OCI-LY7 (cell line): ENCODE measurements around the gene DENND4B. TPM values are rescaled to one million over a fixed set of nuclear protein-coding genes. Genes with fewer than 3 reads are reported as not detected.

Experiments
- BruUV-seq: library from RNA; stranded (reverse); fragments of 400-500 nt; replicated peaks from 2 replicates; lab custom pipeline; 2021; lab: Mats Ljungman, UMichigan
- CTCF ChIA-PET: fragments of 300-600 bp; sonication (Branson Sonifier 250); formaldehyde crosslinking; loops from one replicate; lab custom pipeline; 2022; ENCODE audit warnings: antibody characterized with exemption; ENCODE audit not compliant: unreplicated experiment; lab: Charles Lee
- POLR2A ChIA-PET: fragments of 300-600 bp; sonication (Branson Sonifier 250); formaldehyde crosslinking; loops from one replicate; lab custom pipeline; 2022; ENCODE audit warnings: antibody characterized with exemption; lab: Charles Lee
- DNase-seq: peaks from one replicate; pipeline ENCODE4 v3.0.0-alpha.2; 2015; ENCODE audit warnings: low spot score
- H2AFZ ChIP-seq: fragments of 200-600 bp; sonication (generic), shearing (Covaris generic); 2 replicates; pipeline ENCODE4 v1.6.1; 2014; ENCODE audit warnings: mild to moderate bottlenecking, antibody characterized with exemption, low read length, moderate library complexity
- H3K27ac ChIP-seq: fragments of 200-600 bp; sonication (generic); 2 replicates; pipeline ENCODE4 v1.5.1; 2014; ENCODE audit warnings: mixed run types, low read depth, mild to moderate bottlenecking, moderate library complexity, low read length, inconsistent platforms; ENCODE audit not compliant: poor library complexity, severe bottlenecking
- H3K36me3 ChIP-seq: fragments of 200-600 bp; sonication (generic); 2 replicates; pipeline ENCODE4 v1.6.1; 2014; ENCODE audit warnings: mild to moderate bottlenecking, antibody characterized with exemption, low read length, moderate library complexity, mixed read lengths; ENCODE audit not compliant: insufficient read depth
- H3K4me1 ChIP-seq: fragments of 200-600 bp; sonication (generic); 2 replicates; pipeline ENCODE4 v1.5.1; 2014; ENCODE audit warnings: mild to moderate bottlenecking, low read length; ENCODE audit not compliant: insufficient read depth, poor library complexity, severe bottlenecking
- H3K4me2 ChIP-seq: fragments of 200-600 bp; sonication (generic); 2 replicates; pipeline ENCODE4 v1.6.1; 2014; ENCODE audit warnings: mild to moderate bottlenecking, low read length
- H3K4me3 ChIP-seq: fragments of 200-600 bp; sonication (generic); 2 replicates; pipeline ENCODE4 v1.5.1; 2014; ENCODE audit warnings: mild to moderate bottlenecking, low read depth, low read length; ENCODE audit not compliant: poor library complexity, severe bottlenecking
- H3K79me2 ChIP-seq: fragments of 200-600 bp; sonication (generic); 2 replicates; pipeline ENCODE4 v1.6.1; 2016; ENCODE audit warnings: low read depth, mild to moderate bottlenecking, low read length, moderate library complexity, mixed read lengths; ENCODE audit not compliant: insufficient read depth
- H3K9me2 ChIP-seq: fragments of 200-600 bp; sonication (generic); 2 replicates; pipeline ENCODE4 v1.6.1; 2016; ENCODE audit warnings: mild to moderate bottlenecking, low read length, mixed read lengths; ENCODE audit not compliant: insufficient read depth
- H3K9me3 ChIP-seq: fragments of 200-600 bp; sonication (generic); 2 replicates; pipeline ENCODE4 v1.6.1; 2014; ENCODE audit warnings: mild to moderate bottlenecking, mixed run types, low read length, mixed read lengths
- H4K20me1 ChIP-seq: fragments of 200-600 bp; sonication (generic); 2 replicates; pipeline ENCODE4 v1.6.1; 2014; ENCODE audit warnings: mild to moderate bottlenecking, antibody characterized with exemption, low read length, moderate library complexity, mixed read lengths; ENCODE audit not compliant: insufficient read depth
- EZH2phosphoT487 ChIP-seq: fragments of 200-600 bp; sonication (generic); IDR thresholded peaks from 2 replicates; pipeline ENCODE4 v1.6.1; 2018; ENCODE audit warnings: low read depth, borderline replicate concordance, mild to moderate bottlenecking, mixed run types, antibody characterized with exemption, low read length, moderate library complexity, mixed read lengths
- intact Hi-C: fragments of 100-400 bp; cut with micrococcal nuclease; formaldehyde crosslinking; loops from one replicate; pipeline ENCODE4 v1.10.0; 2022; ENCODE audit not compliant: unreplicated experiment
- total RNA-seq, 2 experiments: library from RNA; depleted of rRNA in 1 of 2; stranded (reverse); fragments of >200 nt in 1 of 2; shearing (Covaris generic) in 1 of 2; gene quantifications; 2 replicates each; pipeline ENCODE4 v1.2.3, GENCODE V29; 2014 to 2022
- TF ChIP-seq, protein P1 (sequence below): fragments of 200-600 bp; sonication (generic); conservative IDR thresholded peaks from 2 replicates; pipeline ENCODE4 v1.5.1; 2014; ENCODE audit warnings: mild to moderate bottlenecking, antibody characterized with exemption, low read length, moderate library complexity, mixed read lengths

The DENND4B gene
- total RNA-seq, 2 experiments from 2014 or later: 50.5 to 164 TPM

DNA sequence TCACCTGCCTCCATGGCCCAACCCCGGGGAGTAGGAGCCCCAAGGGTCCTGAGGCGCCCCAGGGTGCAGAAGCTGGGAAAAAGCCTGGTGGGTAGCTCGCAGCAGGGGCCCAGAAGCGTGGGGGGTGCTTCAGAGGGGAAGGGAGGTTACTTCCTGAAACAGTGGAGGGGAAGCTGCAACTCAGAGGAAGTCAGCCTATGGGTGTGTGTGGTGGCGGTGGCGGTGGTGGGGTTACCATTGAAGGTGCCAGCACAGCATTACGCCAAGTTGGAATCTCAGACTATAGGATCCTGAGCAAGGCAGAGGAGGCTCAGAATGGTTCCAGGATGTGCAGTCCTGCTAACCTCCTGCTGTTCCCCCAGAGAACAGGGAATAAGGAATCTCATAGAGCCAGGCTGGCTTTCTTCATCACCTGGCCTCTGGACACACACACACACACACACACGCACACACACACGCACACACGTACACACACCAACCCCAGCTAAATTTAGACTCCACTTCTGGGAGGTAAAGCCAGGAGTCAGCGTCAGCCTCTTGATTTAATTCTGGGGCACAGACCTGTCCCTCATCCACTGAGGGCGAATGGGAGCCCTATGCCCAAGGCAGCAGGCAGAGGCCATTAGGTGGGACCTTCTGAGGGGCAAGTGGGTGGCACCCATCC, 1.3 kb downstream of the DENND4B start:
- POLR2A ChIA-PET: interaction anchor here (0.5 to 4.2 kb wide), 11 partner anchors 16 to 162 kb away, joined by 3 to 32 read pairs (median 4); partner anchors contain the start of genes CREB3L4, GATAD2B and SLC39A1
- Histone ChIP-seq H3K9me3 (no peaks in the 10 kb centered on the region), H3K79me2 (peaks cover 20% of the 10 kb centered on the region), H3K4me3 (peak overlapping the region; percentile 86), H2AFZ (no peak overlapping the region; the same call in 1 of the 2 replicates), H3K4me1 (peaks cover 35% of the 10 kb centered on the region), H4K20me1 (no peaks in the 10 kb centered on the region), H3K27ac (peak overlapping the region; percentile 92), H3K9me2 (no peaks in the 10 kb centered on the region), H3K4me2 (peak overlapping the region; percentile 96), H3K36me3 (peaks cover 74% of the 10 kb centered on the region)
- CTCF ChIA-PET: interaction anchor here (1.3 kb wide), 2 partner anchors 22 kb away, joined by 4 to 6 read pairs; partner anchors contain the start of genes CREB3L4 and GATAD2B
- TF ChIP-seq EZH2phosphoT487: no peak
- TF ChIP-seq, protein P1, sequence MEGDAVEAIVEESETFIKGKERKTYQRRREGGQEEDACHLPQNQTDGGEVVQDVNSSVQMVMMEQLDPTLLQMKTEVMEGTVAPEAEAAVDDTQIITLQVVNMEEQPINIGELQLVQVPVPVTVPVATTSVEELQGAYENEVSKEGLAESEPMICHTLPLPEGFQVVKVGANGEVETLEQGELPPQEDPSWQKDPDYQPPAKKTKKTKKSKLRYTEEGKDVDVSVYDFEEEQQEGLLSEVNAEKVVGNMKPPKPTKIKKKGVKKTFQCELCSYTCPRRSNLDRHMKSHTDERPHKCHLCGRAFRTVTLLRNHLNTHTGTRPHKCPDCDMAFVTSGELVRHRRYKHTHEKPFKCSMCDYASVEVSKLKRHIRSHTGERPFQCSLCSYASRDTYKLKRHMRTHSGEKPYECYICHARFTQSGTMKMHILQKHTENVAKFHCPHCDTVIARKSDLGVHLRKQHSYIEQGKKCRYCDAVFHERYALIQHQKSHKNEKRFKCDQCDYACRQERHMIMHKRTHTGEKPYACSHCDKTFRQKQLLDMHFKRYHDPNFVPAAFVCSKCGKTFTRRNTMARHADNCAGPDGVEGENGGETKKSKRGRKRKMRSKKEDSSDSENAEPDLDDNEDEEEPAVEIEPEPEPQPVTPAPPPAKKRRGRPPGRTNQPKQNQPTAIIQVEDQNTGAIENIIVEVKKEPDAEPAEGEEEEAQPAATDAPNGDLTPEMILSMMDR: no peak
- intact Hi-C loops: loop anchor here (1.0 kb wide), 1 partner anchor 124 kb away; no protein-coding TSS in a partner anchor
- BruUV-seq: no TSS peak
- peak; percentile 84 for DNase-seq

DNA sequence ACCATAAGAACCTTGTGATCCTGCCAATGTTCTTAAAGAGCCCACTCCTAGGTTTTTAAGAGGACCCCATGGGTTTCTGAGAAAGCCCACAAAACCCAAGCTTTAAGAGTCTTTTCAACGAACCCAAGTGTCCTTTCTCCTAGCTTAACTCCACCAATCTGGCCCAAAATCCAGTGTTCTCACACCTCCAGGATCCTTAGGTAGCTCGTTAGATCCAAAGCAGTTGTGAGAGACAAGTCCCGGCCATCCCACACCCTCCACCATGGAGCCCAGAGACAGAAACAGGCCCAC, 1.7 kb downstream of the DENND4B start:
- H3K36me3 ChIP-seq: peaks cover 74% of the 10 kb centered on the region
- H3K79me2 ChIP-seq: peaks cover 20% of the 10 kb centered on the region
- H3K9me3 ChIP-seq: no peaks in the 10 kb centered on the region
- H3K27ac ChIP-seq: peak overlapping the region; percentile 92
- ChIA-PET CTCF (interaction anchor here (0.5 to 1.3 kb wide), 2 partner anchors 19 to 22 kb away, joined by 4 read pairs; partner anchors contain the start of genes GATAD2B and SLC39A1), POLR2A (interaction anchor here (0.5 to 4.2 kb wide), 12 partner anchors 16 to 223 kb away, joined by 3 to 32 read pairs (median 4); partner anchors contain the start of genes CREB3L4, GATAD2B and SLC39A1)
- TF ChIP-seq EZH2phosphoT487: no peak
- TF ChIP-seq, protein P1: no peak
- TSS peak; percentile 69 for BruUV-seq
- peak overlapping the region; percentile 86 for H3K4me3 ChIP-seq
- intact Hi-C loops: loop anchor here (1.0 kb wide), 1 partner anchor 123 kb away; no protein-coding TSS in a partner anchor
- H3K4me2 ChIP-seq: peak overlapping the region; percentile 96
- H4K20me1 ChIP-seq: no peaks in the 10 kb centered on the region
- no peak for DNase-seq
- no peak overlapping the region; the same call in 1 of the 2 replicates for H2AFZ ChIP-seq
- no peaks in the 10 kb centered on the region for H3K9me2 ChIP-seq
- H3K4me1 ChIP-seq: peaks cover 35% of the 10 kb centered on the region
